ENCODE measurements around the gene INPP5A. TPM values are rescaled to one million over a fixed set of nuclear protein-coding genes. Genes with fewer than 3 reads are reported as not detected.

The INPP5A gene
- total RNA-seq, 1 donor from 2014 or later = 45.2 TPM

GRCh38 chr10:132753596-132753995 lies 216.0 kb downstream of the INPP5A start:
- no peak overlapping the region for H3K27ac Mint-ChIP-seq (ENCODE audit: unreplicated experiment)
- no peak for DNase-seq (ENCODE audit: low spot score)
- no peaks in the 10 kb centered on the region for H3K9me3 Mint-ChIP-seq (ENCODE audit: unreplicated experiment)
- no peaks in the 10 kb centered on the region for H3K4me1 Mint-ChIP-seq (ENCODE audit: unreplicated experiment)
- peaks cover 27% of the 10 kb centered on the region for H3K36me3 Mint-ChIP-seq (ENCODE audit: low read depth, unreplicated experiment)
- TF ChIP-seq, protein P1, sequence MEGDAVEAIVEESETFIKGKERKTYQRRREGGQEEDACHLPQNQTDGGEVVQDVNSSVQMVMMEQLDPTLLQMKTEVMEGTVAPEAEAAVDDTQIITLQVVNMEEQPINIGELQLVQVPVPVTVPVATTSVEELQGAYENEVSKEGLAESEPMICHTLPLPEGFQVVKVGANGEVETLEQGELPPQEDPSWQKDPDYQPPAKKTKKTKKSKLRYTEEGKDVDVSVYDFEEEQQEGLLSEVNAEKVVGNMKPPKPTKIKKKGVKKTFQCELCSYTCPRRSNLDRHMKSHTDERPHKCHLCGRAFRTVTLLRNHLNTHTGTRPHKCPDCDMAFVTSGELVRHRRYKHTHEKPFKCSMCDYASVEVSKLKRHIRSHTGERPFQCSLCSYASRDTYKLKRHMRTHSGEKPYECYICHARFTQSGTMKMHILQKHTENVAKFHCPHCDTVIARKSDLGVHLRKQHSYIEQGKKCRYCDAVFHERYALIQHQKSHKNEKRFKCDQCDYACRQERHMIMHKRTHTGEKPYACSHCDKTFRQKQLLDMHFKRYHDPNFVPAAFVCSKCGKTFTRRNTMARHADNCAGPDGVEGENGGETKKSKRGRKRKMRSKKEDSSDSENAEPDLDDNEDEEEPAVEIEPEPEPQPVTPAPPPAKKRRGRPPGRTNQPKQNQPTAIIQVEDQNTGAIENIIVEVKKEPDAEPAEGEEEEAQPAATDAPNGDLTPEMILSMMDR (IDR thresholded peaks at IDR 0.05; ENCODE audit: unreplicated experiment) = no peak
- H3K27me3 Mint-ChIP-seq (ENCODE audit: unreplicated experiment) = peaks cover 7% of the 10 kb centered on the region
- H3K4me3 Mint-ChIP-seq (ENCODE audit: unreplicated experiment) = no peak overlapping the region

GRCh38 chr10:132754071-132754470 lies 216.5 kb downstream of the INPP5A start:
- TF ChIP-seq, protein P1 (IDR thresholded peaks at IDR 0.05; ENCODE audit: unreplicated experiment) = no peak
- no peak overlapping the region for H3K4me3 Mint-ChIP-seq (ENCODE audit: unreplicated experiment)
- H3K4me1 Mint-ChIP-seq (ENCODE audit: unreplicated experiment) = no peaks in the 10 kb centered on the region
- no peaks in the 10 kb centered on the region for H3K9me3 Mint-ChIP-seq (ENCODE audit: unreplicated experiment)
- no peak for DNase-seq (ENCODE audit: low spot score)
- no peak overlapping the region for H3K27ac Mint-ChIP-seq (ENCODE audit: unreplicated experiment)
- H3K36me3 Mint-ChIP-seq (ENCODE audit: low read depth, unreplicated experiment) = peaks cover 27% of the 10 kb centered on the region
- H3K27me3 Mint-ChIP-seq (ENCODE audit: unreplicated experiment) = peaks cover 7% of the 10 kb centered on the region

- H3K36me3 Mint-ChIP-seq (ENCODE audit: low read depth, unreplicated experiment) = peaks cover 21% of the 10 kb centered on the region
- peak overlapping the region; percentile 45 for H3K4me3 Mint-ChIP-seq (ENCODE audit: unreplicated experiment)
- TF ChIP-seq, protein P1 (IDR thresholded peaks at IDR 0.05; ENCODE audit: unreplicated experiment) = no peak
- H3K4me1 Mint-ChIP-seq (ENCODE audit: unreplicated experiment) = no peaks in the 10 kb centered on the region
- no peak for DNase-seq (ENCODE audit: low spot score)
- H3K27ac Mint-ChIP-seq (ENCODE audit: unreplicated experiment) = no peak overlapping the region
- peaks cover 7% of the 10 kb centered on the region for H3K27me3 Mint-ChIP-seq (ENCODE audit: unreplicated experiment)
- H3K9me3 Mint-ChIP-seq (ENCODE audit: unreplicated experiment) = no peaks in the 10 kb centered on the region
Measured at GRCh38 chr10:132755166-132755711, 217.7 kb downstream of the INPP5A start.

DNA sequence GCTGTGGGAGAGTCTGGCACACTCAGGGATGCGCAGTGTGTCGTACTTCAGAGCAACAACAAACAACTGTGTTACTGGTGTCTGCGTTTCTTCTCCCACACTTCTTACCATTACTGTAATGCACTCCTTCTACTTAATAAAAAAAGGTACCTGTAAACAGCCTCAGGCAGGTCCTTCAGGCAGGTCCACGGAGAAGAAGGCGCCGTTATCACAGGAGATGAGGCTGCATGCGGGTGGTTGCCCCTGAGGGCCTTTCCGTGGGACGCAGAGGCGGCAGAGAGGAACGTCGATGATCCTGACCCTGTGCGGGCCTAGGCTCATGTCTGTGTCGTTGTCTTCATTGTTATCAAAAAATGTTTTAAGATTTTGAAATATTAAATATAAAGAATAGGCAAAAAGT lies 219.0 kb downstream of the INPP5A start:
- H3K4me3 Mint-ChIP-seq (ENCODE audit: unreplicated experiment) = no peak overlapping the region
- no peak overlapping the region for H3K27ac Mint-ChIP-seq (ENCODE audit: unreplicated experiment)
- H3K9me3 Mint-ChIP-seq (ENCODE audit: unreplicated experiment) = no peaks in the 10 kb centered on the region
- DNase-seq (ENCODE audit: low spot score) = no peak
- H3K4me1 Mint-ChIP-seq (ENCODE audit: unreplicated experiment) = no peaks in the 10 kb centered on the region
- TF ChIP-seq, protein P1 (IDR thresholded peaks at IDR 0.05; ENCODE audit: unreplicated experiment) = no peak
- H3K27me3 Mint-ChIP-seq (ENCODE audit: unreplicated experiment) = peaks cover 7% of the 10 kb centered on the region
- peaks cover 29% of the 10 kb centered on the region for H3K36me3 Mint-ChIP-seq (ENCODE audit: low read depth, unreplicated experiment)

DNA sequence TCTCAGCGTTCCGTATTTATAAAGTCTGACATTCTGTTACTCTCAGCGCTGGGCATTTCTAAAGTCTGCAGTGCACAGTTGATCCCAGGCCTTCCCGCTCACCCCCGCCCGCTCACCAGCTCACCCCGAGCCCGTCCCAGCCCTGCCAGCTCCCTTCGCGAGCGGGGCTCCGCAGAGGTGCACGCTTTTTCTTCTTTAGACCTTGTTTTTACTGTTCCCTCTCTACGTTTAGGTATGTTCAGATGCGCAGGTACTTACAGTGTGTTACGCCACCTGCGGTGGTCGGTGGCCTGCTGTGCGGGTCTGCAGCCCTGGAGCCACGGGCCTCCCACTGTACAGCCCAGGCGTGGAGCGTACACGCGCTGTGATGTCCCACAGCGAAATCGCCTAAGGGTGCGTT lies 219.6 kb downstream of the INPP5A start:
- H3K4me3 Mint-ChIP-seq (ENCODE audit: unreplicated experiment) = no peak overlapping the region
- H3K4me1 Mint-ChIP-seq (ENCODE audit: unreplicated experiment) = no peaks in the 10 kb centered on the region
- H3K36me3 Mint-ChIP-seq (ENCODE audit: low read depth, unreplicated experiment) = peaks cover 35% of the 10 kb centered on the region
- TF ChIP-seq, protein P1 (IDR thresholded peaks at IDR 0.05; ENCODE audit: unreplicated experiment) = no peak
- peaks cover 12% of the 10 kb centered on the region for H3K27me3 Mint-ChIP-seq (ENCODE audit: unreplicated experiment)
- no peak overlapping the region for H3K27ac Mint-ChIP-seq (ENCODE audit: unreplicated experiment)
- DNase-seq (ENCODE audit: low spot score) = no peak
- H3K9me3 Mint-ChIP-seq (ENCODE audit: unreplicated experiment) = no peaks in the 10 kb centered on the region

Data from endothelial cell (in vitro differentiated cells).